ENCODE measurements around the gene SMIM7.

Gene SMIM7

GRCh38 chr19:16641695-16642094, 18.2 kb downstream of the SMIM7 start:
- no peak overlapping the region for H3K27ac ChIP-seq
- TF ChIP-seq ZFX (IDR thresholded peaks at IDR 0.05; ENCODE audit: borderline replicate concordance): no peak
- TF ChIP-seq CTCF (IDR thresholded peaks at IDR 0.05): no peak

- H3K27ac ChIP-seq: no peak overlapping the region
- TF ChIP-seq CTCF (IDR thresholded peaks at IDR 0.05) (no peak), ZFX (IDR thresholded peaks at IDR 0.05; ENCODE audit: borderline replicate concordance) (no peak)
Measured at GRCh38 chr19:16640951-16641350, 19.0 kb downstream of the SMIM7 start.

DNA sequence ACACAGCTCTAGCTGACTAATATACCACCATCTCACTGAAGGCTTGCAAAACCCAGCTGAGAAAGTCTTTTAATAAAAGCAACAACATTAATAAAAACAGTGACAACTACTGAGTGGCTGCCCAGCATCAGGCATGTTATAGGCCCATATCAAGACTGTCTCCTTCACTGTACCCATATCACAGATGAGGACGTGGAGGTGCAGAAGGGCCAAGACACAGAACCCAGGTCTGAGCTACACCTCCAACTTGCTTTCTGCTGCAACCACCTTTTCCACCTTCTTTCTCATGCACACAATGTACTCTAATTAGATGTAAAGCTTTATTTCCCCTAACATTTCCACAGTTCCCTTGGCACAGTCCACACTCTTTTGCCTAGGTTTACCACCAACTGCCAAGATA, 21.3 kb downstream of the SMIM7 start:
- TF ChIP-seq CTCF (IDR thresholded peaks at IDR 0.05) (no peak), ZFX (IDR thresholded peaks at IDR 0.05; ENCODE audit: borderline replicate concordance) (no peak)
- no peak overlapping the region for H3K27ac ChIP-seq

- TF ChIP-seq CTCF (IDR thresholded peaks at IDR 0.05) (no peak), ZFX (IDR thresholded peaks at IDR 0.05; ENCODE audit: borderline replicate concordance) (no peak)
- H3K27ac ChIP-seq: no peak overlapping the region
Measured at GRCh38 chr19:16637535-16637934, 22.4 kb downstream of the SMIM7 start.

GRCh38 chr19:16631465-16631864, 28.5 kb downstream of the SMIM7 start:
- TF ChIP-seq ZFX (IDR thresholded peaks at IDR 0.05; ENCODE audit: borderline replicate concordance) (no peak), CTCF (IDR thresholded peaks at IDR 0.05) (no peak)
- peak overlapping the region; percentile 96 for H3K27ac ChIP-seq

- H3K27ac ChIP-seq: peak overlapping the region; percentile 96
- no peak for TF ChIP-seq ZFX (IDR thresholded peaks at IDR 0.05; ENCODE audit: borderline replicate concordance)
Measured at GRCh38 chr19:16628984-16629691, 30.8 kb downstream of the SMIM7 start.

GRCh38 chr19:16628183-16628983, 31.6 kb downstream of the SMIM7 start, which contains the start of gene MED26:
MED26 (minus strand) TSS chr19:16628204; CDS start chr19:16627943, 261 bp downstream.
- peak within 1 kb of the TSS; percentile 96 for H3K27ac ChIP-seq
- no peak for TF ChIP-seq ZFX (IDR thresholded peaks at IDR 0.05; ENCODE audit: borderline replicate concordance)
- 0 out of 2 replicates have a peak, but pooled peaks have one; percentile 1 for TF ChIP-seq CTCF (IDR thresholded peaks at IDR 0.05)

Measured in 22Rv1 (cell line).